ENCODE data around the gene NLRX1.

NLRX1 gene

GRCh38 chr11:119207415-119207960 is 39.0 kb downstream of the NLRX1 start:
- Histone ChIP-seq H3K4me3 (ENCODE audit: low read length) (peak overlapping the region; percentile 90), H3K79me2 (ENCODE audit: control insufficient read depth, insufficient read depth, low read length) (peaks cover 40% of the 10 kb centered on the region), H3K4ac (ENCODE audit: low read depth, low read length) (no peak overlapping the region), H3K9ac (ENCODE audit: low read length) (peak overlapping the region; percentile 91), H3K27me3 (ENCODE audit: insufficient read depth, low read length, poor library complexity) (no peaks in the 10 kb centered on the region), H3K23ac (ENCODE audit: low read length) (no peak overlapping the region), H3K56ac (ENCODE audit: low read length) (peak overlapping the region; percentile 98), H2AK5ac (ENCODE audit: low read length) (no peak overlapping the region), H3K4me2 (ENCODE audit: low read length) (peak overlapping the region; percentile 77), H4K5ac (ENCODE audit: low read length) (no peak overlapping the region), H3K4me1 (ENCODE audit: control insufficient read depth, low read depth, low read length) (no peaks in the 10 kb centered on the region), H4K8ac (ENCODE audit: low read depth, low read length) (no peak overlapping the region), H3K27ac (ENCODE audit: low read depth, low read length) (peak overlapping the region; percentile 6), H2BK5ac (ENCODE audit: low read length) (no peak overlapping the region), H3K79me1 (ENCODE audit: low read length) (no peaks in the 10 kb centered on the region), H2BK15ac (replicated peaks; ENCODE audit: low read depth) (no peak overlapping the region), H2BK120ac (ENCODE audit: low read depth, low read length) (no peak overlapping the region), H3K18ac (ENCODE audit: low read length) (peak overlapping the region; percentile 81), H3K36me3 (ENCODE audit: control insufficient read depth, insufficient read depth, low read length) (no peaks in the 10 kb centered on the region)
- no peak for DNase-seq
- WGBS (ENCODE audit: extremely low coverage, insufficient coverage, low lambda C conversion rate), result no CpG with 5 or more reads among the region's 11 CpGs

GRCh38 chr11:119209186-119209585 is 40.7 kb downstream of the NLRX1 start:
- Histone ChIP-seq H2BK5ac (ENCODE audit: low read length) (no peak overlapping the region), H2AK5ac (ENCODE audit: low read length) (no peak overlapping the region), H3K9ac (ENCODE audit: low read length) (no peak overlapping the region), H3K56ac (ENCODE audit: low read length) (no peak overlapping the region), H2BK15ac (replicated peaks; ENCODE audit: low read depth) (no peak overlapping the region), H4K8ac (ENCODE audit: low read depth, low read length) (no peak overlapping the region), H3K79me1 (ENCODE audit: low read length) (peaks cover 1% of the 10 kb centered on the region), H3K79me2 (ENCODE audit: control insufficient read depth, insufficient read depth, low read length) (peaks cover 51% of the 10 kb centered on the region), H3K4me3 (ENCODE audit: low read length) (no peak overlapping the region), H3K23ac (ENCODE audit: low read length) (no peak overlapping the region), H3K18ac (ENCODE audit: low read length) (peak overlapping the region; percentile 51), H3K36me3 (ENCODE audit: control insufficient read depth, insufficient read depth, low read length) (no peaks in the 10 kb centered on the region), H3K27me3 (ENCODE audit: insufficient read depth, low read length, poor library complexity) (no peaks in the 10 kb centered on the region), H3K27ac (ENCODE audit: low read depth, low read length) (no peak overlapping the region), H3K4ac (ENCODE audit: low read depth, low read length) (no peak overlapping the region), H3K4me1 (ENCODE audit: control insufficient read depth, low read depth, low read length) (no peaks in the 10 kb centered on the region), H4K5ac (ENCODE audit: low read length) (no peak overlapping the region), H2BK120ac (ENCODE audit: low read depth, low read length) (no peak overlapping the region), H3K4me2 (ENCODE audit: low read length) (no peak overlapping the region)
- no CpG with 5 or more reads among the region's 7 CpGs for WGBS (ENCODE audit: extremely low coverage, insufficient coverage, low lambda C conversion rate)
- no peak for DNase-seq

- no peaks in the 10 kb centered on the region for H3K4me1 ChIP-seq (ENCODE audit: control insufficient read depth, low read depth, low read length)
- H2AK5ac ChIP-seq (ENCODE audit: low read length), result no peak overlapping the region
- H3K18ac ChIP-seq (ENCODE audit: low read length), result no peak overlapping the region
- peaks cover 55% of the 10 kb centered on the region for H3K79me2 ChIP-seq (ENCODE audit: control insufficient read depth, insufficient read depth, low read length)
- no peak overlapping the region for H3K56ac ChIP-seq (ENCODE audit: low read length)
- no peak overlapping the region for H4K8ac ChIP-seq (ENCODE audit: low read depth, low read length)
- no CpG with 5 or more reads among the region's 3 CpGs for WGBS (ENCODE audit: extremely low coverage, insufficient coverage, low lambda C conversion rate)
- no peak overlapping the region for H2BK5ac ChIP-seq (ENCODE audit: low read length)
- H3K4me3 ChIP-seq (ENCODE audit: low read length), result no peak overlapping the region
- peak; percentile 29 for DNase-seq
- H3K27ac ChIP-seq (ENCODE audit: low read depth, low read length), result no peak overlapping the region
- no peaks in the 10 kb centered on the region for H3K27me3 ChIP-seq (ENCODE audit: insufficient read depth, low read length, poor library complexity)
- no peak overlapping the region for H3K23ac ChIP-seq (ENCODE audit: low read length)
- H3K36me3 ChIP-seq (ENCODE audit: control insufficient read depth, insufficient read depth, low read length), result no peaks in the 10 kb centered on the region
- H4K5ac ChIP-seq (ENCODE audit: low read length), result no peak overlapping the region
- H3K9ac ChIP-seq (ENCODE audit: low read length), result no peak overlapping the region
- H3K4ac ChIP-seq (ENCODE audit: low read depth, low read length), result no peak overlapping the region
- H2BK120ac ChIP-seq (ENCODE audit: low read depth, low read length), result no peak overlapping the region
- H2BK15ac ChIP-seq (replicated peaks; ENCODE audit: low read depth), result no peak overlapping the region
- peaks cover 1% of the 10 kb centered on the region for H3K79me1 ChIP-seq (ENCODE audit: low read length)
- no peak overlapping the region for H3K4me2 ChIP-seq (ENCODE audit: low read length)
These were observed 41.5 kb downstream of the NLRX1 start for GRCh38 chr11:119210050-119210449.

GRCh38 chr11:119218141-119218878 is 49.8 kb downstream of the NLRX1 start:
- Histone ChIP-seq H3K36me3 (ENCODE audit: control insufficient read depth, insufficient read depth, low read length) (no peaks in the 10 kb centered on the region), H3K18ac (ENCODE audit: low read length) (no peak overlapping the region), H3K79me1 (ENCODE audit: low read length) (peaks cover 8% of the 10 kb centered on the region), H3K4me1 (ENCODE audit: control insufficient read depth, low read depth, low read length) (no peaks in the 10 kb centered on the region), H3K4me3 (ENCODE audit: low read length) (no peak overlapping the region), H3K27me3 (ENCODE audit: insufficient read depth, low read length, poor library complexity) (no peaks in the 10 kb centered on the region), H3K27ac (ENCODE audit: low read depth, low read length) (no peak overlapping the region), H3K4ac (ENCODE audit: low read depth, low read length) (no peak overlapping the region), H2AK5ac (ENCODE audit: low read length) (no peak overlapping the region), H3K9ac (ENCODE audit: low read length) (no peak overlapping the region), H3K79me2 (ENCODE audit: control insufficient read depth, insufficient read depth, low read length) (peaks cover 49% of the 10 kb centered on the region), H4K8ac (ENCODE audit: low read depth, low read length) (no peak overlapping the region), H3K56ac (ENCODE audit: low read length) (no peak overlapping the region), H2BK15ac (replicated peaks; ENCODE audit: low read depth) (no peak overlapping the region), H3K23ac (ENCODE audit: low read length) (no peak overlapping the region), H3K4me2 (ENCODE audit: low read length) (no peak overlapping the region), H4K5ac (ENCODE audit: low read length) (no peak overlapping the region), H2BK5ac (ENCODE audit: low read length) (no peak overlapping the region), H2BK120ac (ENCODE audit: low read depth, low read length) (no peak overlapping the region)
- no peak for DNase-seq
- no CpG with 5 or more reads among the region's 8 CpGs for WGBS (ENCODE audit: extremely low coverage, insufficient coverage, low lambda C conversion rate)

GRCh38 chr11:119222308-119222707 is 53.8 kb downstream of the NLRX1 start:
- Histone ChIP-seq H2BK5ac (ENCODE audit: low read length) (no peak overlapping the region), H3K4me2 (ENCODE audit: low read length) (no peak overlapping the region), H3K4ac (ENCODE audit: low read depth, low read length) (no peak overlapping the region), H3K27me3 (ENCODE audit: insufficient read depth, low read length, poor library complexity) (no peaks in the 10 kb centered on the region), H3K27ac (ENCODE audit: low read depth, low read length) (no peak overlapping the region), H4K8ac (ENCODE audit: low read depth, low read length) (no peak overlapping the region), H3K4me3 (ENCODE audit: low read length) (no peak overlapping the region), H3K79me2 (ENCODE audit: control insufficient read depth, insufficient read depth, low read length) (peaks cover 36% of the 10 kb centered on the region), H2BK15ac (replicated peaks; ENCODE audit: low read depth) (no peak overlapping the region), H3K4me1 (ENCODE audit: control insufficient read depth, low read depth, low read length) (no peaks in the 10 kb centered on the region), H4K5ac (ENCODE audit: low read length) (no peak overlapping the region), H3K9ac (ENCODE audit: low read length) (no peak overlapping the region), H3K36me3 (ENCODE audit: control insufficient read depth, insufficient read depth, low read length) (no peaks in the 10 kb centered on the region), H2AK5ac (ENCODE audit: low read length) (no peak overlapping the region), H3K23ac (ENCODE audit: low read length) (no peak overlapping the region), H2BK120ac (ENCODE audit: low read depth, low read length) (no peak overlapping the region), H3K56ac (ENCODE audit: low read length) (no peak overlapping the region), H3K79me1 (ENCODE audit: low read length) (peaks cover 3% of the 10 kb centered on the region), H3K18ac (ENCODE audit: low read length) (no peak overlapping the region)
- no peak for DNase-seq
- no CpG with 5 or more reads among the region's 2 CpGs for WGBS (ENCODE audit: extremely low coverage, insufficient coverage, low lambda C conversion rate)
